ENCODE results near the gene MCTP2.

DNA sequence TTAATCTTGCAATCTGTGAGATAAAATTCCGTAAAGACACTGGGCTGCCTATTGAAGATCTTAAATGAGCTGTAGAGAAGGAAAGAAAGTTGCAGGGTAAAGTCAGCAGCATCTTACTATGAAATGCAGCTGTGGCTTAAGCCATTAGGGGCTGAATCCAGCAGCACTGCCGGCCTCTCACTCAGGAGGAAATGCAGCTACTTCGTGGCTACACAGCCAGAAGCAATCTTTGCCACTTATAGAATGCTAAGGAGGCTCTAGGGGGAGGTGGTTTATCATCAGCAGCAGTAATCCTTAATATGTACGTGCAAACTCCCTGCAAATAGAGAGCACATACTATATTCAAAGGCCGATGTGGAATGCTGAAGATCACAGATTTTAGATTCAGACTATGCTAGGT, 19.1 kb upstream of the MCTP2 start:
- TF ChIP-seq, protein P1, sequence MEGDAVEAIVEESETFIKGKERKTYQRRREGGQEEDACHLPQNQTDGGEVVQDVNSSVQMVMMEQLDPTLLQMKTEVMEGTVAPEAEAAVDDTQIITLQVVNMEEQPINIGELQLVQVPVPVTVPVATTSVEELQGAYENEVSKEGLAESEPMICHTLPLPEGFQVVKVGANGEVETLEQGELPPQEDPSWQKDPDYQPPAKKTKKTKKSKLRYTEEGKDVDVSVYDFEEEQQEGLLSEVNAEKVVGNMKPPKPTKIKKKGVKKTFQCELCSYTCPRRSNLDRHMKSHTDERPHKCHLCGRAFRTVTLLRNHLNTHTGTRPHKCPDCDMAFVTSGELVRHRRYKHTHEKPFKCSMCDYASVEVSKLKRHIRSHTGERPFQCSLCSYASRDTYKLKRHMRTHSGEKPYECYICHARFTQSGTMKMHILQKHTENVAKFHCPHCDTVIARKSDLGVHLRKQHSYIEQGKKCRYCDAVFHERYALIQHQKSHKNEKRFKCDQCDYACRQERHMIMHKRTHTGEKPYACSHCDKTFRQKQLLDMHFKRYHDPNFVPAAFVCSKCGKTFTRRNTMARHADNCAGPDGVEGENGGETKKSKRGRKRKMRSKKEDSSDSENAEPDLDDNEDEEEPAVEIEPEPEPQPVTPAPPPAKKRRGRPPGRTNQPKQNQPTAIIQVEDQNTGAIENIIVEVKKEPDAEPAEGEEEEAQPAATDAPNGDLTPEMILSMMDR (CRISPR knock-in tag; IDR thresholded peaks at IDR 0.05) = no peak
- TF ChIP-seq, protein P2, sequence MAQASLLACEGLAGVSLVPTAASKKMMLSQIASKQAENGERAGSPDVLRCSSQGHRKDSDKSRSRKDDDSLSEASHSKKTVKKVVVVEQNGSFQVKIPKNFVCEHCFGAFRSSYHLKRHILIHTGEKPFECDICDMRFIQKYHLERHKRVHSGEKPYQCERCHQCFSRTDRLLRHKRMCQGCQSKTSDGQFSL (CRISPR knock-in tag; IDR thresholded peaks at IDR 0.05) = no peak

Measured in HepG2 (cell line).